Activated CD8-positive, alpha-beta T cell treated with anti-CD3 and anti-CD28 coated beads, Interleukin-2, amount 10 ng/mL, durations not matched to agents 7 days and 5 days (primary cell): ENCODE results near the gene VEZT. TPM values are rescaled to one million over a fixed set of nuclear protein-coding genes. Genes with fewer than 3 reads are reported as not detected.

Experiments used
- ATAC-seq: fragments of 150-1000 bp; cut with Tn5 transposase; one replicate; pipeline ENCODE4 v1.10.0; 2021; ENCODE audit warnings: moderate library complexity
- CTCF ChIA-PET: fragments of 350-600 bp; sonication (Branson Sonifier 250); formaldehyde crosslinking; loops from one replicate; lab custom pipeline; 2021; ENCODE audit warnings: antibody characterized with exemption; lab: Charles Lee
- POLR2A ChIA-PET: fragments of 350-600 bp; sonication (Branson Sonifier 250); formaldehyde crosslinking; loops from one replicate; lab custom pipeline; 2021; ENCODE audit warnings: antibody characterized with exemption; lab: Charles Lee
- DNase-seq: peaks from one replicate; pipeline ENCODE4 v3.0.0-alpha.2; 2020
- H3K27ac Mint-ChIP-seq: one replicate; pipeline ENCODE4 v1.8.0; 2021; ENCODE audit warnings: mild to moderate bottlenecking, mixed read lengths
- H3K27me3 Mint-ChIP-seq: one replicate; pipeline ENCODE4 v1.8.0; 2021; ENCODE audit warnings: low read depth, mixed read lengths
- H3K36me3 Mint-ChIP-seq: one replicate; pipeline ENCODE4 v1.8.0; 2021; ENCODE audit warnings: low read depth, mixed read lengths
- H3K4me1 Mint-ChIP-seq: one replicate; pipeline ENCODE4 v1.8.0; 2021; ENCODE audit warnings: low read depth, mixed read lengths
- H3K4me3 Mint-ChIP-seq: one replicate; pipeline ENCODE4 v1.8.0; 2021; ENCODE audit warnings: mild to moderate bottlenecking, mixed read lengths
- H3K9me3 Mint-ChIP-seq: one replicate; pipeline ENCODE4 v1.8.0; 2022; ENCODE audit warnings: mixed read lengths; ENCODE audit not compliant: insufficient read depth
- total RNA-seq, 2 experiments: library from RNA; stranded (reverse); gene quantifications; one replicate each; pipeline ENCODE4 v1.2.3, GENCODE V29; 2021

VEZT gene
- total RNA-seq = 10 to 100 TPM; 29.0 to 31.0 TPM

DNA sequence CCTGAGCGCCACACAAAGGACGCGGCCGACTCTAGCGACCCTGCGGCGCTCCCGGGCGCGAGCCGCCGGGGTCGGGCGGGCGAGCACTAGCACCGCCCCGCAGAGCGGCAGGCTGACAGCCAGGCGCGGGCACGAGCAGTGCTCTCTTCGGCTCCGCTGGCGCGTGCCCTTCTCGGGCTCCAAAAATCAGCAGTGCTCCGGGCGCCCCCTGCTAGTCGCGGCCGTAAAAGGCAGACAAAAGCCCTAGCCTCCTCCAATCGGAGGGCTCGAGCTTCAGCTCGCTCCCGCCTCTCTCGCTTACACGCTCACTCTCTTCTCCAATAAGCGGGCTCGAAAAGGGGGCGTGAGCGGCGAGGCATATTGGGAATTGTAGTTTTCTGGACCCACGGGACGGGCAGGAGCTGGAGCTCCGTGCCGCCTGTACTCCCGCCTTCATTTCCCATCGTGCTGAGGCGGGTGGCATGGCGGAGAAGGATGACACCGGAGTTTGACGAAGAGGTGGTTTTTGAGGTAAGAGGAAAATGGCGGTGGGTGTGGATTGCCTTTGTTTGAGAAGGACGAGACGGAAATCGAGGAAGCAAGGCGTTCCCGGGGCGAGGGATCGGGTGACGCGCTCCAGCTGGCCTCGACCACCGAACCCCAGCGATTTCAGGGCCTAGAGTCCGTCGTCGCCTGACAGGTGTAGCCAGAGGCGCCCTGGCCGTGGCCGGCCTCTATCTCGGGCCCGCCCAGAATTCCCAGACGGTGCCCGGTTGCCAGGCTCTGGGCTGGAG is at the start of gene VEZT, which contains the start of gene FGD6:
Gene VEZT, plus strand, starts transcription at position 431 of the 773 bp plus-strand sequence. Its CDS starts 44 bp downstream, at position 475.
Gene FGD6, minus strand, starts transcription at position 91 of the 773 bp plus-strand sequence. CDS start 227 bp downstream, outside the sequence.
- ATAC-seq = peak; percentile 95
- Mint-ChIP-seq H3K9me3 (no peaks in the 10 kb centered on the region), H3K4me1 (peaks cover 26% of the 10 kb centered on the region), H3K36me3 (peaks cover 8% of the 10 kb centered on the region), H3K4me3 (peak within 1 kb of the TSS; percentile 89), H3K27me3 (peaks cover 11% of the 10 kb centered on the region), H3K27ac (peak within 1 kb of the TSS; percentile 93)
- CTCF ChIA-PET = interaction anchor here (0.7 to 1.5 kb wide), 8 partner anchors 45 to 321 kb away, joined by 3 to 7 read pairs (median 4); partner anchors contain the start of gene METAP2
- DNase-seq = peak; percentile 99
- POLR2A ChIA-PET = interaction anchor here (0.8 to 2.9 kb wide), 4 partner anchors 74 to 257 kb away, joined by 3 to 19 read pairs (median 4); partner anchors contain the start of genes METAP2, NDUFA12 and NR2C1

DNA sequence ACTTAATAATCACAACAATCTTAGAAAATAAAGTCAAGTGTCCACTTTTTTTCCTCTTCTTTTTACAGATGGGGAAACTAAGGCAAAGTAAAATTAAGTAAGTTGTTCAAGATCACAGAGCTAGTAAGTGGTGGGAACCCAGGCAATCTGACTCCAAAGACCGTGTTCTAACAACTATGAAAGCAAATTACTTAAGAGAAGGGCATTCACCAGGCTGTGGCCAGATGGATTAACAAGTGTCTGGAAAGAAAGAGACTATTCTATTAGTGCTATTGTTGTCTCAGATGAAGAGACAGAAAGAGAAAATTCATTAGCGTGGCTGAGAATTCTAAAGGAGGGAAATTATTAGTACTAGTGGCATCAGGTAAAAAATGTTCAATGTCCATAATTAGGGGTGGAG is 48.9 kb upstream of the VEZT start:
- POLR2A ChIA-PET = no interaction called here
- CTCF ChIA-PET = no interaction called here
- no peak overlapping the region for H3K4me3 Mint-ChIP-seq

GRCh38 chr12:95169368-95169767 is 48.2 kb upstream of the VEZT start:
- ChIA-PET POLR2A (no interaction called here), CTCF (no interaction called here)
- Mint-ChIP-seq H3K36me3 (no peaks in the 10 kb centered on the region), H3K9me3 (no peaks in the 10 kb centered on the region), H3K27me3 (no peaks in the 10 kb centered on the region), H3K4me3 (no peak overlapping the region), H3K27ac (no peak overlapping the region), H3K4me1 (no peaks in the 10 kb centered on the region)
- DNase-seq (no peak), ATAC-seq (no peak)

More for the DNA sequence above, 48.9 kb upstream of the VEZT start:
- H3K9me3 Mint-ChIP-seq = no peaks in the 10 kb centered on the region
- H3K4me1 Mint-ChIP-seq = no peaks in the 10 kb centered on the region
- H3K27me3 Mint-ChIP-seq = peaks cover 2% of the 10 kb centered on the region
- H3K27ac Mint-ChIP-seq = no peak overlapping the region
- H3K36me3 Mint-ChIP-seq = no peaks in the 10 kb centered on the region
- no peak for ATAC-seq
- DNase-seq = no peak

DNA sequence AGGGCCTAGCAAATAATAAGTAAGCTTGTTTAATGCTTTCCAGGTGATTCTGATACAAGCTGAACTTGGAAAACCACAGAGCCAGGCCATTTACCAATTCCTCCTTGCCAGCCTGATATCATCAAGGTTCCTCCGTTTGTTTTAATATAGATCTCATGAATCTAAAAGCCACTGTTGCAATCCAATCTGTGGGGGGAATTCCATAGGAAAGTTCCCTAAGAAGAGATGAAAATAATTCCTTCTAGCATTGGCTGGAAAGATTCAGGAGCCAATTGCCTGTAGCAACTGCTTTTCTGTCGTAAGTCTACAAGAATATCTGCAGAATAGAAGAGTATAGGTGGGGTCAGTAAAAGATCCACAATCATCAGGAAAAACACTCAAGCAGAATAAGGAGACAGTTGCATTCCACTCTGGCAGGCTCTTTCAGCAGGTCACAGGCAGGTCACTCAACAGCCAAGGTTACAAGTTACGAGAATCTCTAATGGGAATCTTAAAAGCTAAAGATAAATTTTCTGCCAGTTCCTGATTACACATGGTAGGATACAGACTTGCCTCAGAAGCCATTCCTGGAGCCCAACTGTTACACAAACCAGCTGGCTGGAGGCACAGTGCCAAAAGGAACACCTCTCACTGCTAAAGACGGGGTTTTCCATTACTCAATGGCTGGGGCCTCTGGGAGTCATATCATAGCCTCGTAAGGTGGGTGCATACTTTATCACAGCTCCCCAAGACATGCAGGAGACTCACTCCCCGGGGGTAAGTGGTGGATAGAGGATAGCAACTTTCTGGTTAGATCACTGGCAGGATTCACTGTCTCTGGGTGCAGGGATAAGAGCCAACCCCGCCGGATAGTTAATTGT is 44.0 kb upstream of the VEZT start:
- peaks cover 9% of the 10 kb centered on the region for H3K27me3 Mint-ChIP-seq
- no peaks in the 10 kb centered on the region for H3K36me3 Mint-ChIP-seq
- no peak overlapping the region for H3K4me3 Mint-ChIP-seq
- no peak overlapping the region for H3K27ac Mint-ChIP-seq
- ChIA-PET POLR2A (no interaction called here), CTCF (no interaction called here)
- DNase-seq = no peak
- no peak for ATAC-seq
- H3K4me1 Mint-ChIP-seq = no peaks in the 10 kb centered on the region
- no peaks in the 10 kb centered on the region for H3K9me3 Mint-ChIP-seq

GRCh38 chr12:95177201-95177768 is 40.3 kb upstream of the VEZT start:
- H3K27ac Mint-ChIP-seq = no peak overlapping the region

DNA sequence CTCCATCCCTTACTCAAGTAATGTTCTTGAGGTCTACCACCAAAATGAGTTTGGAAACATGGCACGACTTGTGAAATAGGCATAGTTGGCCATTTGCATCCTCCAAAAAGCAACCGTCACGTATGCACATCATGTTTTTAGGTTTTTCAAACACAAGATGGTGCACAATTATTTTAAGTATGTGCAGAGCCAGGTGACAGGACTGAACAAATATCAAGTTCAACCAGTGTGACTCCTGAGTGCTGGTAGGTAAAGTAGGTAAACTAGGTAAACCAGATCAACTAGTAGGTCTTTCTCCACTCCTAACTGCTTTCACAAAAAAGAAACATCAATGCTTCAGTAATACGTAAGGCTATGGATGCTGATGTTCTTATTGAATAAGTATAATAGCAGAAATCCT is 39.5 kb upstream of the VEZT start:
- ATAC-seq (no peak), DNase-seq (no peak)
- POLR2A ChIA-PET = no interaction called here
- H3K4me3 Mint-ChIP-seq = no peak overlapping the region
- no peaks in the 10 kb centered on the region for H3K4me1 Mint-ChIP-seq
- H3K36me3 Mint-ChIP-seq = no peaks in the 10 kb centered on the region
- peaks cover 9% of the 10 kb centered on the region for H3K27me3 Mint-ChIP-seq
- no peaks in the 10 kb centered on the region for H3K9me3 Mint-ChIP-seq
- no peak overlapping the region for H3K27ac Mint-ChIP-seq
- CTCF ChIA-PET = interaction anchor here (1.0 kb wide), 1 partner anchor 68 kb away, joined by 3 read pairs; no protein-coding TSS in a partner anchor

More at GRCh38 chr12:95177201-95177768, 40.3 kb upstream of the VEZT start:
- DNase-seq (no peak), ATAC-seq (no peak)
- H3K27me3 Mint-ChIP-seq = peaks cover 9% of the 10 kb centered on the region
- no peaks in the 10 kb centered on the region for H3K9me3 Mint-ChIP-seq
- H3K4me3 Mint-ChIP-seq = no peak overlapping the region
- POLR2A ChIA-PET = no interaction called here
- CTCF ChIA-PET = interaction anchor here (1.4 kb wide), 1 partner anchor 11 kb away, joined by 3 read pairs; no protein-coding TSS in a partner anchor
- no peaks in the 10 kb centered on the region for H3K4me1 Mint-ChIP-seq
- H3K36me3 Mint-ChIP-seq = no peaks in the 10 kb centered on the region

DNA sequence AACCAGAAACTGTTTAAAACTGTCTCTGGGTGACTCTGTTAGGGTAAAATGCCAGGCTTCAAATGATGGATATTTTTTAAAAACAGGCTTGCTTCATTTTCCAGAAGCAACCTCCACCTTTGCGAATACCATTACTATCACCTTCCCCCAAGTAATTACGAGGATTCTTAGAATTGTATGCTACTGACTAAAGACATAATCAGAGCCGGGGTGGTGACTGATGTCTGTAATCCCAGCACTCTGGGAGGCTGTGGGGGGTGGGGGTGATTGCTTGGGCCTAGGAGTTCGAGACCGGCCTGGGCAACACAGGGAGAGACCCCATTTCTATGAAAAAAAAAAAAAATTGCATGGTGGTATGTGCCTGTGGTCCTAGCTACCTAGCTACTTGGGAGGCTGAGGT is 38.6 kb upstream of the VEZT start:
- ATAC-seq = no peak
- peaks cover 9% of the 10 kb centered on the region for H3K27me3 Mint-ChIP-seq
- DNase-seq = no peak
- CTCF ChIA-PET = interaction anchor here (1.0 kb wide), 1 partner anchor 67 kb away, joined by 3 read pairs; no protein-coding TSS in a partner anchor
- H3K36me3 Mint-ChIP-seq = no peaks in the 10 kb centered on the region
- H3K4me3 Mint-ChIP-seq = no peak overlapping the region
- H3K4me1 Mint-ChIP-seq = no peaks in the 10 kb centered on the region
- no peak overlapping the region for H3K27ac Mint-ChIP-seq
- POLR2A ChIA-PET = no interaction called here
- no peaks in the 10 kb centered on the region for H3K9me3 Mint-ChIP-seq

DNA sequence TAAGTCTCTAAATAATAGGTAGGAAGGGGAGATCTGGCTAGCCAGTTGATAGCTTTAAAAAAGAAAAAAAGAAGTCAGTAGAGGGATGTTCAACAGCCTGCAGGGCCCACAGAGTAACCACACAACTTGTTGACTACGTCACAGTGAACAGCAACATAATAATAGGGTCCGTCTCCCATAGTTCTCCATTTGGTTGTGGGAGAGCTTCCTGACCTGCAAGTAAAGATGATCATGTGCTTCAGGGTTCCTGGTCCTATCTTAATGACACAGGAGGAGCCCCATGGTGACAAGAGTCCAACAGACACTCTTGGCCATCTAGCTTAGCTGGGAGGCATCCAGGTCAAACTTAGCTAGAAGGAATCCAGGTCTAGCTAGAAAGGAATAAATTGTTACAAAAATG is 36.5 kb upstream of the VEZT start:
- Mint-ChIP-seq H3K27ac (no peak overlapping the region), H3K4me1 (no peaks in the 10 kb centered on the region), H3K27me3 (peaks cover 6% of the 10 kb centered on the region), H3K36me3 (no peaks in the 10 kb centered on the region), H3K9me3 (no peaks in the 10 kb centered on the region), H3K4me3 (no peak overlapping the region)
- ChIA-PET CTCF (no interaction called here), POLR2A (no interaction called here)
- DNase-seq (no peak), ATAC-seq (no peak)

GRCh38 chr12:95182868-95183415 is 34.7 kb upstream of the VEZT start:
- Mint-ChIP-seq H3K9me3 (no peaks in the 10 kb centered on the region), H3K27ac (no peak overlapping the region), H3K27me3 (peaks cover 1% of the 10 kb centered on the region), H3K4me3 (no peak overlapping the region), H3K36me3 (no peaks in the 10 kb centered on the region), H3K4me1 (no peaks in the 10 kb centered on the region)
- ChIA-PET POLR2A (no interaction called here), CTCF (no interaction called here)
- ATAC-seq (no peak), DNase-seq (no peak)

- ChIA-PET POLR2A (no interaction called here), CTCF (no interaction called here)
- Mint-ChIP-seq H3K4me3 (no peak overlapping the region), H3K9me3 (no peaks in the 10 kb centered on the region), H3K27ac (no peak overlapping the region), H3K27me3 (no peaks in the 10 kb centered on the region), H3K4me1 (no peaks in the 10 kb centered on the region), H3K36me3 (no peaks in the 10 kb centered on the region)
- DNase-seq (no peak), ATAC-seq (no peak)
Measured at GRCh38 chr12:95184121-95184520, 33.5 kb upstream of the VEZT start.

- no peak overlapping the region for H3K27ac Mint-ChIP-seq
- H3K4me1 Mint-ChIP-seq = no peaks in the 10 kb centered on the region
- POLR2A ChIA-PET = interaction anchor here (0.6 kb wide), 1 partner anchor 823 kb away, joined by 3 read pairs; no protein-coding TSS in a partner anchor
Measured at GRCh38 chr12:95185072-95185471, 32.5 kb upstream of the VEZT start.

More at GRCh38 chr12:95185072-95185471, 32.5 kb upstream of the VEZT start:
- DNase-seq (no peak), ATAC-seq (no peak)
- Mint-ChIP-seq H3K36me3 (no peaks in the 10 kb centered on the region), H3K4me3 (no peak overlapping the region), H3K9me3 (no peaks in the 10 kb centered on the region), H3K27me3 (no peaks in the 10 kb centered on the region)
- CTCF ChIA-PET = no interaction called here
